ENCODE results near the gene CHST3.

GRCh38 chr10:72012796-72013195 is 48.6 kb downstream of the CHST3 start:
- TF ChIP-seq, protein P1, sequence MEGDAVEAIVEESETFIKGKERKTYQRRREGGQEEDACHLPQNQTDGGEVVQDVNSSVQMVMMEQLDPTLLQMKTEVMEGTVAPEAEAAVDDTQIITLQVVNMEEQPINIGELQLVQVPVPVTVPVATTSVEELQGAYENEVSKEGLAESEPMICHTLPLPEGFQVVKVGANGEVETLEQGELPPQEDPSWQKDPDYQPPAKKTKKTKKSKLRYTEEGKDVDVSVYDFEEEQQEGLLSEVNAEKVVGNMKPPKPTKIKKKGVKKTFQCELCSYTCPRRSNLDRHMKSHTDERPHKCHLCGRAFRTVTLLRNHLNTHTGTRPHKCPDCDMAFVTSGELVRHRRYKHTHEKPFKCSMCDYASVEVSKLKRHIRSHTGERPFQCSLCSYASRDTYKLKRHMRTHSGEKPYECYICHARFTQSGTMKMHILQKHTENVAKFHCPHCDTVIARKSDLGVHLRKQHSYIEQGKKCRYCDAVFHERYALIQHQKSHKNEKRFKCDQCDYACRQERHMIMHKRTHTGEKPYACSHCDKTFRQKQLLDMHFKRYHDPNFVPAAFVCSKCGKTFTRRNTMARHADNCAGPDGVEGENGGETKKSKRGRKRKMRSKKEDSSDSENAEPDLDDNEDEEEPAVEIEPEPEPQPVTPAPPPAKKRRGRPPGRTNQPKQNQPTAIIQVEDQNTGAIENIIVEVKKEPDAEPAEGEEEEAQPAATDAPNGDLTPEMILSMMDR (IDR thresholded peaks at IDR 0.05) = no peak
- no peak for TF ChIP-seq POLR2A (IDR thresholded peaks at IDR 0.05)

Data from heart left ventricle (tissue), 13 donors.